Measurements from ENCODE around the gene CDH13.

Gene CDH13

GRCh38 chr16:83270061-83270460 lies 643.3 kb downstream of the CDH13 start:
- no peaks in the 10 kb centered on the region for H3K27me3 ChIP-seq (ENCODE audit: insufficient read depth, poor library complexity, severe bottlenecking)
- TF ChIP-seq SPI1 (IDR thresholded peaks at IDR 0.05; ENCODE audit: borderline replicate concordance, low read depth) (no peak), CTCF (IDR thresholded peaks at IDR 0.05; ENCODE audit: insufficient read depth, low read length) (no peak), POLR2AphosphoS5 (IDR thresholded peaks at IDR 0.05; ENCODE audit: low read depth) (no peak), REST (IDR thresholded peaks at IDR 0.05; ENCODE audit: insufficient replicate concordance, low read depth) (no peak), GABPA (IDR thresholded peaks at IDR 0.05; ENCODE audit: low read depth) (no peak)
- H3K27ac ChIP-seq (replicated peaks), result no peak overlapping the region
- H3K4me3 ChIP-seq (replicated peaks; ENCODE audit: insufficient read depth, low read length), result no peak overlapping the region
- DNase-seq (ENCODE audit: low read depth in 1 of 2, low spot score in 1 of 2), result no peak

GRCh38 chr16:83270640-83271039 lies 643.9 kb downstream of the CDH13 start:
- DNase-seq (ENCODE audit: low read depth in 1 of 2, low spot score in 1 of 2), result no peak
- no peaks in the 10 kb centered on the region for H3K27me3 ChIP-seq (ENCODE audit: insufficient read depth, poor library complexity, severe bottlenecking)
- TF ChIP-seq CTCF (IDR thresholded peaks at IDR 0.05; ENCODE audit: insufficient read depth, low read length), result no peak
- TF ChIP-seq SPI1 (IDR thresholded peaks at IDR 0.05; ENCODE audit: borderline replicate concordance, low read depth), result no peak
- no peak for TF ChIP-seq POLR2AphosphoS5 (IDR thresholded peaks at IDR 0.05; ENCODE audit: low read depth)
- TF ChIP-seq GABPA (IDR thresholded peaks at IDR 0.05; ENCODE audit: low read depth), result no peak
- TF ChIP-seq REST (IDR thresholded peaks at IDR 0.05; ENCODE audit: insufficient replicate concordance, low read depth), result no peak
- no peak overlapping the region for H3K4me3 ChIP-seq (replicated peaks; ENCODE audit: insufficient read depth, low read length)
- H3K27ac ChIP-seq (replicated peaks), result no peak overlapping the region

GRCh38 chr16:83271123-83271522 lies 644.4 kb downstream of the CDH13 start:
- TF ChIP-seq SPI1 (IDR thresholded peaks at IDR 0.05; ENCODE audit: borderline replicate concordance, low read depth) (no peak), REST (IDR thresholded peaks at IDR 0.05; ENCODE audit: insufficient replicate concordance, low read depth) (no peak), CTCF (IDR thresholded peaks at IDR 0.05; ENCODE audit: insufficient read depth, low read length) (no peak), GABPA (IDR thresholded peaks at IDR 0.05; ENCODE audit: low read depth) (no peak), POLR2AphosphoS5 (IDR thresholded peaks at IDR 0.05; ENCODE audit: low read depth) (no peak)
- Histone ChIP-seq H3K27me3 (ENCODE audit: insufficient read depth, poor library complexity, severe bottlenecking) (no peaks in the 10 kb centered on the region), H3K4me3 (replicated peaks; ENCODE audit: insufficient read depth, low read length) (no peak overlapping the region), H3K27ac (replicated peaks) (no peak overlapping the region)
- no peak for DNase-seq (ENCODE audit: low read depth in 1 of 2, low spot score in 1 of 2)
